GM19397 (cell line): ENCODE measurements around the gene C2CD4C.
"Not testable (repeated sequence)": the region's sequence is repeated elsewhere in the genome, so short reads cannot be mapped to it uniquely, and the experiment has no call there.

ENCODE experiments used
- ATAC-seq: cut with Tn5 transposase; IDR thresholded peaks from one replicate; pipeline ENCODE4 v1.9.1; 2021; ENCODE audit warnings: mild to moderate bottlenecking, moderate library complexity; ENCODE audit not compliant: unreplicated experiment

C2CD4C gene

DNA sequence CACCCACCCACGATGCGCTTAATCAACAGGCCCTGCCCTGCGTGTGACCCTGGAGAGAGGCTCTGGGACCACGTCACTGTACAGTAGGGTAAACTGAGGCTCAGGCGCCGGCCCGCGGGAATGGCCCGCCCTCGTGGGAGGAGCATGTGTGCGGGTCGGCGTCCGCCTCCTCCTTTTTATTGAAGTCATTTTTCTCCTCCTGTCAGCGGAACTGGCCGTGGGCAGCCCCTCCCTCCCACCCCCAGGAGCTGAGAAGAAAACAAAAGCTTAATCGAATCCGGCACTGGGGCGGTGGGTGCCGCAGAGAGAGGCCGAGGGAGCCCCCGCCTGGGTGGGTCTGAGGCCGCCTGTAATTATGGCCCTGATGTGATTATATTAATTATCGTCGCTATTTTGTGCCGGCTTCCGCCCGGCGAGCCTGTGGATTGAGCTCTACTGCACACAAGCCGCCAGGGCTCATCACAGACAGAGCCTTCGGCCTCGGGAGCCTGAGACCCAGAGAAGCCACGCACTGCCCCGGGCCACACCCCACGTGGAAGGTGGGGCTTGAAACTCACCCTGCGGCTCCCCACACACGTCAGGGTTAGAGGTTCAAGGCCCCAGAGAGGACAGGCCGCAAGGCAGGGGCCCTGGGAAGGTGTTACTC, 7.0 kb downstream of the C2CD4C start:
- no peak for ATAC-seq

DNA sequence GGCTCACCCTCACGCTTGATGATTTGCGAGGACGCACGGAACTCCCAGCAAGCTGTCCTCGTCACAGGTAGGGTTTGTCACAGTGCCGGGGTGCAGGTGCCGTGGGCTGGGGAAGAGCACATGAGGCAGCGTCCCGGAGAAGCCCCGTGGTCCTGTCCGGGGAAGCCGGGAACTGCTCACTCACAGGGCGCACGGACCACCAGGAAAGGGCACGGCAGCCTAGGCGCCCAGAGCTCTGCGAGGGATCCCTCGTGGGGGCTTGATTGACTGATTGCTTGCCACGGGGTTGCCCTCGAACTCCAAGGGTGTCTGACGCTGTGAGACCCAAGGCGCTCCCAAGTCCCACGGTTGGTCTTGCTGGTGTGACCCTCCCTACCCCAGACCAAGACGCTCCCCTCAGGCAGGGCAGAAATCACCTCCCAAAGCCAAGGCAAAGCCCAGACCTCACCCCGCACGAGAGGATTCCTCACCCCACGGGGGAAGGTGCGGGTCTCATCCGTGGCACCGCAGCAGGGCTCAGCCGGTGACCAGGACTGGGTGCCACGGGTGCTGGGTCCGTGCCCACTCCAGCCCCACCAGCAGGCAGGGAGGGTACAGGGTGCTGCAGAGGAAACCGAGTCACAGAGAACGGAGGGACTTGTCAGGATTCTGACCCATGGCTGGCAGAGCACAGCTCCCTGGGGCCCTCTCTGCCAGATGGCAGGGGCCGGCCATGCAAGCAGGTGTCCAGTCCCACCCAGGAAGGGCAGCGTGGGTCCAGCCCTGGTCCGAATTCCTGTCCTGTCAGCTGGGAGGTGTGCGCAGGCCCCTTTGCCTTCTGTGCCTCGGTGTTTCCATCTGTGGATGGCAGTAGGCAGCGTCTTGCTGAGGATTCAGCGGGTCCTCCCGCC, 7.7 kb downstream of the C2CD4C start:
- no peak for ATAC-seq

DNA sequence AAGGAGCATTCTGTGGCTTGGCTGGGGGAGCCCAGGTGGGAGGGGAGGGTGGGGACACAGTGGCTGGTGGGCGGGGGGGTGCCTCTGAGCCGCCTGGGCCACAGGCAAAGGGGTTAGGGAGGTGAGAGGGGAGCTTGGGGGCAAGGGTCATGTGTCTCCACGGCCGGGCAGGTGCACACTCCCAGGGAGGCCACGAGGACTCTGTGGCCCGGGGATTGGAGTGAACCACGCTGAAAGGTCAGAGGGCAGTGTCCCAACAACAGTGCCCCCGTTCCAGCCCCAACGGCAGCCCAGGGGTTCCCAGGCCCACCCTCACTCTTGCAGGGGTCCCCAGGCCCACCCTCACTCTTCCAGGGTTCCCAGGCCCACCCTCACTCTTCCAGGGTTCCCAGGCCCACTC, 9.6 kb downstream of the C2CD4C start:
- ATAC-seq, result no peak

DNA sequence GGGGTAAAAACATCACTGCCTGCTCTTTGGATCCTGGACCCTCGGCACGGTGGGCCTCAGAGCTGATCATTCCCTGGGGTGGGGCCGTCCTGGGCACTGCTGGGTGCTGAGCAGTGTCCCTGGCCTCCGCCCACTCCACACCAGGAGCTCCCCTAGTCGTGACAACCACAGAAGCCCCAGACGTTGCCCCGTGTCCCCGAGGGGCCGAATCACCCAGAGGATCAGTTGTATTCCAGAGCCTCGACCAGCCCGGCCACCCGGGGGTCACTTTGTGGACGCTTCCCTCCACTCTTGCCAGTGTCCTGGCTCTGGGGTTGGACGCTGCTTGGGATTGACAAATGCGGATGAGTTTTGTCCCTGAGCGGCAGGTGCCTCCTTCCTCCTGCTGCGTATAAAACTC, 10.2 kb downstream of the C2CD4C start:
- ATAC-seq, result no peak

DNA sequence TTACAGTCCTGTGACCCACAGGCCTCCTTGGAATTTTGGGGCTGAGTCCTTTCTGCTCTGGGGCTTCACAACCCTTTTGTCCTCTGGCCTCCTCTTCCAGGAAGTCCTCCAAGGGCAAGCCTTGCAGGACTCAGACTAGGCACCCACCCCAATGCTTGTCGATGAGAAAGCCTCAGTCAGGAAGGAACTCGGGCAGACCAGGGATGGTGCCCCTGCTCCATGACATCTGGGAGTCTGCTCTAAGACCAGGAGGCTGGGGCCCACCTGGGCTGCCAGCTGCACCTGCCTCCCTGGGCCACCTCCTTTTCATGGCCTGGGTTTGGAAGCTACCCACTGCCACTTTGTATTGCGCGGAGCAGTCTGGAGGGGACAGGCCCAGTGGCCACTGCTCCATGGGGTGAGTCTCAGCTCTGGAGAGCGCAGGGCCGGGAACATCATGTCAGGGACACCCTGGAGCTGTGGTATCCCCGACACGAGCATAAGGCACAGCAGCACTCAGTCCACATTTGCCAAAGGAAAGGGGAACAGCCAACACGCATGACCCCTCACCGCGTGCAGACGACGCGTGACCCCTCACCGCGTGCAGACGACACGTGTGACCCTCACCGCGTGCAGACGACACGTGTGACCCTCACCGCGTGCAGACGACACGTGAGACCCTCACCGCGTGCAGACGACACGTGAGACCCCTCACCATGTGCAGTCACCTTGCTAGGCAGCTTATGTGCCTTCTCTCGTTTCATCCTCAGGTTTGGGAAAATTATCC, 10.8 kb downstream of the C2CD4C start:
- no peak for ATAC-seq

DNA sequence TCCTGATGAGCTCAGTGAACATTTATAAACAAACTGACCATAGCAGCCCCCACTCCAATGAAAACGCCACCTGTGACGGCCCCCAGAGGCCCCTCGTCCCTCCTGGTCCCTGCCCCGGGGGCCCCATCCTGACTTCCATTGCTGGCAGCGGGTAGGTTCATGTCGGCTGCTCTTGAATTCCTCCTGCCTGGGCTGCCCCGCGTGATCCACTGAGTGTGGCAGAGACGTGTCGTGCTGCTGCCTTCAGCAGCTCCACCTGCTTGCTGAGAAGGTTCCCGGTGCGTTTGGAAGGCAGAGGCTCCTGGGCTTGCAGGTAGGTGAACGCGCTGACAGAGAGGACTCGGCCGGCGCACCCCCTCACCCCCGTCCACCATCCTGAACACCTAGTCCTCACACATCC, 11.6 kb downstream of the C2CD4C start:
- no peak for ATAC-seq

DNA sequence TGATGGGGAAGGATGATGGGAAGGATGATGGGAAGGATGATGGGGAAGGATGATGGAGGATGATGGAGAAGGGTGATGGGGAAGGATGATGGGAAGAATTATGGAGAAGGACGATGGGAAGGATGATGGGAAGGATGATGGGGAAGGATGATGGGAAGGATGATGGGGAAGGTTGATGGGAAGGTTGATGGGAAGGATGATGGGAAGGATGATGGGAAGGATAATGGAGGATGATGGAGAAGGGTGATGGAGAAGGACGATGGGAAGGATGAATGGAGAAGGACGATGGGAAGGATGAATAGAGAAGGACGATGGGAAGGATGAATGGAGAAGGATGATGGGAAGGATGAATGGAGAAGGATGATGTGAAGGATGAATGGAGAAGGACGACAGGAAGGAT, 13.5 kb downstream of the C2CD4C start:
- no peak for ATAC-seq

DNA sequence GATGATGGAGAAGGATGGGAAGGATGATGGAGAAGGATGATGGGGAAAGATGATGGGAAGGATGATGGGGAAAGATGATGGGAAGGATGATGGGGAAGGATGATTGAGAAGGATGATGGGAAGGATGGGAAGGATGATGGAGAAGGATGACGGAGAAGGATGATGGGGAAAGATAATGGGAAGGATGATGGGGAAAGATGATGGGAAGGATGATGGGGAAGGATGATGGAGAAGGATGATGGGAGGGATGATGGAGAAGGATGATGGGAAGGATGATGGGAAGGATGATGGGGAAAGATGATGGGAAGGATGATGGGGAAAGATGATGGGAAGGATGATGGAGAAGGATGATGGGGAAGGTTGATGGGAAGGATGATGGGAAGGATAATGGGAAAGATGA, 14.1 kb downstream of the C2CD4C start:
- not testable (repeated sequence) for ATAC-seq

DNA sequence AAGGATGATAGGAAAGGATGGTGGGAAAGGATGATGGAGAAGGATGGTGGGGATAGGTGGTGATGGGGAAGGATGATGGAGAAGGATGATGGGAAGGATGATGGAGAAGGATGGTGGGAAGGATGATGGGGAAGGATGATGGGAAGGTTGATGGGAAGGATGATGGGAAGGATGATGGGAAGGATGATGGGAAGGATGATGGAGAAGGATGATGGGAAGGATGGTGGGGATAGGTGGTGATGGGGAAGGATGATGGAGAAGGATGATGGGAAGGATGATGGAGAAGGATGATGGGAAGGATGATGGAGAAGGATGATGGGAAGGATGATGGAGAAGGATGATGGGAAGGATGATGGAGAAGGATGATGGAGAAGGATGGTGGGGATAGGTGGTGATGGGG, 15.4 kb downstream of the C2CD4C start:
- not testable (repeated sequence) for ATAC-seq

DNA sequence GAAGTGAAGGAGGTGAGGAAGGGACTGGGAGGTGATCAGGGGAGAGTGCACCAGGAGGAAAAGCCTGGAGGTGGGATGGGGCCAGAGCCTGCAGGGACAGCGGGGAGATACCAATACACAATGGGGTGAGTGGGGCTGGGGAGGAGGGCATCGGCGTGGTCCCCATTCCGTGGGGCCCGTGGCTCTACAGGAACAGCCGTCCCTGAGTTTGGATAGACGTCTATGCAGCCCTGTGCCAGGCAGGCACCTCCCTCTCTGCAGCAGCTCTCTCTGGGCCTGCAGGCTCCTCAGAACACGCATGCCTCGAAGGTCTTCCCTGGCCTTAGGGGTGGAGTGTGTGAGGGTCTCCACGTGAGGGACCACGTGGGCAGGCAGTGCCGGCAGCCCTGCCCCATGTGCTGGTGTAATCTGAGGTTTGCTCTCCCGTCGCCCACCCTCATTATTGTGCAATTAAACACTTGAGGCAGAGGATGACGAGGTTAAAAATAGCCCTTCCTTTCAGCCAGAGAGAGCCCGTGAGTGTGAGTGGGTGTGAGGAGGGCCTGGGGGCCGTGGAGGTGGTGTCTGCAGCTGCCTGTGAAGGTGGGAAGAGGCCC, 16.5 kb downstream of the C2CD4C start:
- no peak for ATAC-seq

DNA sequence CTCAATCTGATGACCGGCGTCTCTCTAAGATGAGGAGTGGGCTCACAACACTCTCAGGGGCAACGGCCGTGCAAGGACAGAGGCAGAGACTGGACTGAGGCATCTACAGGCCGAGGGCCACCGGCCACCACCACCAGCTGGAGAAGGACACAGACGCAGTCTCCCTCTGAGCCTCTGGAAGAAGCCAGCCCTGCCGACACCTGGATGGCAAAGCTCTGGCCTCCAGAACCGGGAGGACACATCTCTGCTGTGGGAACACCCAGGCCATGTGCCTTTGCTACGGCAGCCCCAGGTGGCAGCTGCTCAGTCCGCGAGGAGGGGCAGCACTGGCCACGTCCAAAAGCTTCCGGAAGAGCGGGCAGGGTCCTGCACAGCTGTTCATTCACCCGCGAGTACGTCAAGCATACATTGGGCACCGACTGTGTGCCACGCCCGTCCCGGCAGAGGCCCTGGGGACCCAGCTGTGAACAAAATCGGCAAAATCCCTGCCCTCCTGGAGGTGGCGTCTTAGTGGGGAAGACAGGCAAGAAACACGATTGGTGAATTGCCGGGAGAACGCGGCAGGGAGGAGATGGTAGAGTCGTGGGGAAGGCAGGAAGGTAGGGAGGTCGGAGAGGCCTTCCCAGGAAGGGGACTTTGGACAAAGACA, 17.1 kb downstream of the C2CD4C start:
- no peak for ATAC-seq

DNA sequence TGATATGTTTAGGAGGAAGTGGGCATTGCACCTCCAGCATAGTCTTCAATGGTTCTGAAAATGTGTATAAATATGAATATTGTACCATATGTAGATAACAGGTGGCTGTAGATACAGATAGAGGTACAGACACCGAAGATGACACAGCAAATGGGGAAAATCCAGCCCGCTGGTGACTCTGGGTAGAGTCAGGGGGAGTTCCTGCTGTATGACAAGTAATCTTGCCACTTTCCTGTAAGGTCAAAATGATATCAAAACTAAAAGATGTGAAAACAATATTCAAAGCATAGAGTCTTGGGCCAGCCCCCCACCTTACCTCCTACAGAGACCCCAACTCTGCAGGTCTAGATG, 17.8 kb downstream of the C2CD4C start:
- no peak for ATAC-seq

DNA sequence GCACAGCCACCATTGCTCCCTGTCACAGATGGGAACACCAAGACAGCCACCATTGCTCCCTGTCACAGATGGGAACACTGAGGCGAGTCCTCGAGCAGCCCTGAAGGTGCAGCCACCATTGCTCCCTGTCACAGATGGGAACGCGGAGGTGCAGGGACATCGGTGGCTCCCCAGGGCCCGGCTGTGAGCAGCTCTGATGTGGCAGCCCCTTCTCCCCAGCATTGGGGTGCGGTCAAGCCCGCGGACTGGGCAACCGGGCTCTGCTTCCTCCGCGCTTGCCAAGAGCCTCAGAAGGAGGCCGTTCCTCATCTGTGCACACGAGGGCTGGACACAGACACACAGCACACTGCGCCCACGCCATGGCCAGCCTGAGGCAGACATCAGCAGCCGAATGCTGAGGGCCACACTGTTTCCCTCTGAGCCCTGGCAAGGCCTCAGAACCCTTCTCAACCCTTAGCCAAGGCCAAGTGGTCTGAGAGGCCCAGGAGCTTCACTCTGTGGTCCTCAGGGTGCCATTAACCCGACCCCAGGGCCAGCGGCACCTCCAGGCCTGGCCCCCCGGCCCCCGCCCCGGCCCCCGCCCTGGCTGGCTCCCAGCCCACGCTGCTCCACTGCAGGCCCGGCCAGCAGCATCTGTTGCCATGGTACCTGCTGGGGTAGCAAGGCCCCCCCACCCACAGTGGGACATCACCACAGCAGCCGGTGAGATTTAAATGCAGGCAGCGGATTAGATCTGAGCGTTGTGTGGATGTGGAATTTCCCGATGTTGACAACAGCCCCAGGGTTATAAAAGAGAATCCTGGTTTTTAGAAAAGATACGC, 18.4 kb downstream of the C2CD4C start:
- ATAC-seq, result no peak

DNA sequence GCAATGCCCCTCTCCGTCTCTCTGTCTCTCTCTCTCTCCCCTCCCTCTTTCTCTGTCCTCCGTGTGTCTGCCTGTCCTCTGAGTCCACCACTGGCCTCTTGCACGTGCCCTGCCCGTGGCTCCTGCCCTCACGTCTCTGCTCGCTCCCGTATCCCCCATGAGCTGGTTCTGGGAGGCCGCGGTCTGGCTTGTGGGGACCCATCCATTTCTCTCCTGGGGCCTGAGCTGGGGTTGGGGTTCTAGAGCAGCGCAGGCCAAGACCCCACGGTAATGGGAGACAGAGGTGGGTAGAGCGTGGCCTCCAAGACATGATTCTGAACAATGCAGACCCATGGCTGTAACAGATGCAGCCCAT, 19.0 kb downstream of the C2CD4C start:
- ATAC-seq, result no peak

DNA sequence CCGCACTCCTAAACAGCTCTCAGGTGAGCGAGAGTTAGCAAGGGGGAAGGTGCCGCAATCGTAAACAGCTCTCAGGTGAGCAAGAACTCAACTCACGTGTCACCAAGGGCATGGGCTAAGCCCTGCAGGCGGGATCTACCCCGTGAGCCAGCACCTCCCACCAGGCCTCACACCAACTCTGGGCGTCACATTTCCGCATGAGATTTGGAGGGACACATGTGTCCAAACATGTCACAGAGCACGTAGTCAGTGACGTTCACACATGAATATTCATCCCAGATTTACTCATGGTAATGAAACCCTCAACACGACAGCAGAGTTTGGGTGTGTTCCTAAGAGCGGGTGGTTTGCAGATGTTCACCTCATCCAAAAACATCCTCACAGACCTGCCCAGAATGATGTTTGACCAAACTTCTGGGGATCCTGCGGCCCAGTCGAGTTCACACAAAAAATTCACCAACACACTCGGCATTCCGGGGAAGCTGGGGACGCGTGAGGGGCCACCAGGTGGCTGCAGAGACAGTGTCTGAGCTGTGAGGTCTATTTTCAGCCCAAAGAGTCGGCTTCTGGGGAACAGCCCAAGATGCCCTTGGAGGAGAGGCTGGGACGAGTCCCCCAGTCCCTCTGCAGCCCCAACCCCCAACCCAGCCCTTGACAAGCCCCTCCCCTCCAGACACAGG, 19.6 kb downstream of the C2CD4C start:
- ATAC-seq, result no peak

DNA sequence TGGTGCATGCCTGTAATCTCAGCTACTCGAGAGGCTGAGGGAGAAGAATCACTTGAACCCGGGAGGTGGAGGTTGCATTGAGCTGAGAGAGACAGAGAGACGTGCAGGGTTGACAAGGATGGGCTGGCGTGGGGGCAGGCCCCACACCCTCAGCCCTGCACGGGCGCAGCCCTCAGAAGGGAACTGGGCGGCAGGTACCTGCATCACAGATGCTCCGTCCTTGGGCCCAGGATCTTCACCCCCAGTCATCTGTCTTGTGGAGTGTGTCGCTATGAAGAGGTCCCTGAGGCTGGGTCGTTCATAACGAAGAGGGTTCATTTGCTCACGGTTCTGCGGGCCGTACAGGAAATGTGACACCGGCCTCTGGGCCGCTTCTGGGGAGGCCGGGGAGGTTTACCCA, 20.3 kb downstream of the C2CD4C start:
- ATAC-seq, result no peak

DNA sequence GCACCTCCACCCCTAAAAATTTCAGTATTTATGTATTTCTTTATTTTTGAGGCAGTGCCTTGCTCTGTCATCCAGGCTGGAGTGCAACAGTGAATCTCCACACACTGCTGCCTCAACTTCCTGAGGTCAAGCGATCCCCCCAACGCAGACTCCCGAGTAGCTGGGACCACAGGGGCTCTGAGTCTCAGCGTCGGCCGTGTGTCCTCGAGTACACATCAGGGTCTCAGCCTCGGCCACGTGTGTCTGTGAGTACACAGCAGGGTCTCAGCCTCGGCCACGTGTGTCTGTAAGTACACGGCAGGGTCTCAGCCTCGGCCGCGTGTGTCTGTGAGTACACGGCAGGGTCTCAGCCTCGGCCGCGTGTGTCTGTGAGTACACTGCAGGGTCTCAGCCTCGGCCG, 21.2 kb downstream of the C2CD4C start:
- ATAC-seq, result no peak

DNA sequence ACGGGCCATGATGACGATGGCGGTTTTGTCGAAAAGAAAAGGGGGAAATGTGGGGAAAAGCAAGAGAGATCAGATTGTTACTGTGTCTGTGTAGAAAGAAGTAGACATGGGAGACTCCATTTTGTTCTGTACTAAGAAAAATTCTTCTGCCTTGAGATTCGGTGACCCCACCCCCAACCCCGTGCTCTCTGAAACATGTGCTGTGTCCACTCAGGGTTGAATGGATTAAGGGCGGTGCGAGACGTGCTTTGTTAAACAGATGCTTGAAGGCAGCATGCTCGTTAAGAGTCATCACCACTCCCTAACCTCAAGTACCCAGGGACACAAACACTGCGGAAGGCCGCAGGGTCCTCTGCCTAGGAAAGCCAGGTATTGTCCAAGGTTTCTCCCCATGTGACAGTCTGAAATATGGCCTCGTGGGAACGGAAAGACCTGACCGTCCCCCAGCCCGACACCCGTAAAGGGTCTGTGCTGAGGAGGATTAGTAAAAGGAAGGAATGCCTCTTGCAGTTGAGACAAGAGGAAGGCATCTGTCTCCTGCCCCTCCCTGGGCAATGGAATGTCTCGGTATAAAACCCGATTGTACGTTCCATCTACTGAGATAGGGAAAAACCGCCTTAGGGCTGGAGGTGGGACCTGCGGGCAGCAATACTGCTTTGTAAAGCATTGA, 22.2 kb downstream of the C2CD4C start:
- not testable (repeated sequence) for ATAC-seq

DNA sequence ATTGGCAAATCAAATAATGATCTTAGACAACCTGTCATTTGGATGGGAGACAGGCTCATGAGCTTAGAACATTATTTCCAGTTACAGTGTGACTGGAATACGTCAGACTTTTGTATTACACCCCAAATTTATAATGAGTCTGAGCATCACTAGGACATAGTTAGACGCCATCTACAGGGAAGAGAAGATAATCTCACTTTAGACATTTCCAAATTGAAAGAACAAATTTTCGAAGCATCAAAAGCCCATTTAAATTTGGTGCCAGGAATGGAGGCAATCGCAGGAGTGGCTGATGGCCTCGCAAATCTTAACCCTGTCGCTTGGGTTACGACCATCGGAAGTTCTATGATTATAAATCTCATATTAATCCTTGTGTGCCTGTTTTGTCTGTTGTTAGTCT, 22.8 kb downstream of the C2CD4C start:
- not testable (repeated sequence) for ATAC-seq
